ENCODE results near the gene ACTG2. TPM values are rescaled to one million over a fixed set of nuclear protein-coding genes. Genes with fewer than 3 reads are reported as not detected.
"Not testable (repeated sequence)": the region's sequence is repeated elsewhere in the genome, so short reads cannot be mapped to it uniquely, and the experiment has no call there.

The ACTG2 gene
- total and polyA plus RNA-seq, 7 donors, result 16.9 to 10,290 (median 3,612) TPM

- H3K9me3 ChIP-seq, result no peaks in the 10 kb centered on the region
- no peaks in the 10 kb centered on the region for H3K27me3 ChIP-seq
- intact Hi-C loops (cut with DNase I), result loop anchor here (10.0 kb wide), 1 partner anchor 145 kb away; no protein-coding TSS in a partner anchor
- DNase-seq, result no peak
- TF ChIP-seq CTCF (IDR thresholded peaks at IDR 0.05) (no peak), EP300 (IDR thresholded peaks at IDR 0.05) (no peak), POLR2AphosphoS5 (IDR thresholded peaks at IDR 0.05) (no peak), POLR2A (IDR thresholded peaks at IDR 0.05) (no peak)
- H3K4me3 ChIP-seq, result no peak overlapping the region
- H3K4me1 ChIP-seq, result peaks cover 0 to 7% (median 4%) of the 10 kb centered on the region in 4 donors
- WGBS, 2 donors, result 85 to 93% methylated on average over 2 of the region's 2 CpGs
- H3K27ac ChIP-seq, result no peak overlapping the region
- H3K36me3 ChIP-seq, result peaks cover 0 to 18% (median 0%) of the 10 kb centered on the region in 4 donors
Observed at GRCh38 chr2:73939419-73939818, 46.6 kb downstream of the ACTG2 start.

- peaks cover 0 to 21% (median 0%) of the 10 kb centered on the region in 4 donors for H3K36me3 ChIP-seq
- intact Hi-C loops (cut with DNase I); H3K27me3 ChIP-seq; H3K27ac ChIP-seq; H3K9me3 ChIP-seq; DNase-seq; H3K4me3 ChIP-seq: not testable (repeated sequence)
- WGBS, 2 donors, result 95 to 96% methylated on average over 1 of the region's 1 CpG
- H3K4me1 ChIP-seq, result peaks cover 0 to 13% (median 4%) of the 10 kb centered on the region in 4 donors
Observed at GRCh38 chr2:73940066-73940465, 47.3 kb downstream of the ACTG2 start.

GRCh38 chr2:73942664-73943063 is 49.9 kb downstream of the ACTG2 start:
- Histone ChIP-seq H3K36me3 (peaks cover 4 to 32% (median 10%) of the 10 kb centered on the region in 4 donors), H3K27ac (no peak overlapping the region), H3K4me3 (no peak overlapping the region), H3K9me3 (no peaks in the 10 kb centered on the region), H3K27me3 (no peaks in the 10 kb centered on the region), H3K4me1 (peaks cover 0 to 13% (median 4%) of the 10 kb centered on the region in 4 donors)
- DNase-seq, result no peak
- intact Hi-C loops (cut with DNase I), result no loop called here
- TF ChIP-seq EP300 (IDR thresholded peaks at IDR 0.05) (no peak), POLR2AphosphoS5 (IDR thresholded peaks at IDR 0.05) (no peak), CTCF (IDR thresholded peaks at IDR 0.05) (no peak), POLR2A (IDR thresholded peaks at IDR 0.05) (no peak)
- WGBS, 2 donors, result 59 to 74% methylated on average over 2 of the region's 2 CpGs

- Histone ChIP-seq H3K27ac (no peak overlapping the region), H3K36me3 (peaks cover 6 to 53% (median 19%) of the 10 kb centered on the region in 4 donors), H3K4me1 (peaks cover 0 to 13% (median 2%) of the 10 kb centered on the region in 4 donors), H3K27me3 (no peaks in the 10 kb centered on the region), H3K9me3 (no peaks in the 10 kb centered on the region), H3K4me3 (no peak overlapping the region)
- TF ChIP-seq POLR2AphosphoS5 (IDR thresholded peaks at IDR 0.05), result no peak
- no peak for TF ChIP-seq CTCF (IDR thresholded peaks at IDR 0.05)
- no peak for TF ChIP-seq EP300 (IDR thresholded peaks at IDR 0.05)
- TF ChIP-seq POLR2A (IDR thresholded peaks at IDR 0.05), result no peak
- WGBS, 2 donors, result 91 to 93% methylated on average over 4 of the region's 4 CpGs
- intact Hi-C loops (cut with DNase I), result no loop called here
- DNase-seq, result no peak
Observed at GRCh38 chr2:73944714-73945113, 51.9 kb downstream of the ACTG2 start.

- no peaks in the 10 kb centered on the region for H3K9me3 ChIP-seq
- peaks cover 0 to 7% (median 2%) of the 10 kb centered on the region in 4 donors for H3K4me1 ChIP-seq
- H3K4me3 ChIP-seq, result no peak overlapping the region
- intact Hi-C loops (cut with DNase I), result no loop called here
- no peak overlapping the region for H3K27ac ChIP-seq
- peaks cover 6 to 62% (median 28%) of the 10 kb centered on the region in 4 donors for H3K36me3 ChIP-seq
- no peak for TF ChIP-seq EP300 (IDR thresholded peaks at IDR 0.05)
- TF ChIP-seq POLR2AphosphoS5 (IDR thresholded peaks at IDR 0.05), result no peak
- TF ChIP-seq CTCF (IDR thresholded peaks at IDR 0.05), result no peak
- TF ChIP-seq POLR2A (IDR thresholded peaks at IDR 0.05), result no peak
- no peak for DNase-seq
- no peaks in the 10 kb centered on the region for H3K27me3 ChIP-seq
- WGBS, 2 donors, result 75 to 82% methylated on average over 1 of the region's 1 CpG
Observed at GRCh38 chr2:73946215-73946614, 53.4 kb downstream of the ACTG2 start.
